IMR-90 (cell line): ENCODE measurements around the gene LONP2. TPM values are rescaled to one million over a fixed set of nuclear protein-coding genes. Genes with fewer than 3 reads are reported as not detected.

ENCODE experiments used
- ATAC-seq: fragments of 200-7000 bp; cut with Tn5 transposase; 2 replicates; pipeline ENCODE4 v1.9.1; 2020; ENCODE audit warnings: low read depth, mild to moderate bottlenecking, moderate library complexity
- BruUV-seq: library from RNA; stranded (reverse); fragments of 400-500 nt; replicated peaks from 2 replicates; lab custom pipeline; 2021; lab: Mats Ljungman, UMichigan
- CTCF ChIA-PET: fragments of 300-600 bp; formaldehyde crosslinking; extraction: SDS; loops from one replicate; lab custom pipeline; 2021; ENCODE audit warnings: antibody characterized with exemption; lab: Yijun Ruan, JAX
- POLR2A ChIA-PET: fragments of 300-600 bp; sonication (Branson Sonifier 250); formaldehyde crosslinking; loops from one replicate; lab custom pipeline; 2022; ENCODE audit warnings: antibody characterized with exemption; ENCODE audit not compliant: unreplicated experiment; lab: Charles Lee
- DNase-seq: peaks from one replicate; pipeline ENCODE4 v3.0.0; 2013
- H2AFZ ChIP-seq: replicated peaks from 2 replicates; pipeline ENCODE3; 2013; ENCODE audit warnings: low read length, mild to moderate bottlenecking; ENCODE audit not compliant: poor library complexity
- H2AK5ac ChIP-seq: 2 replicates; pipeline ENCODE4 v1.6.1; 2013; ENCODE audit warnings: low read depth, low read length, inconsistent platforms
- H2AK9ac ChIP-seq: replicated peaks from 2 replicates; pipeline ENCODE3; 2013; ENCODE audit warnings: mild to moderate bottlenecking, low read depth, low read length, moderate library complexity; ENCODE audit not compliant: poor library complexity
- H2BK120ac ChIP-seq: 2 replicates; pipeline ENCODE4 v1.6.1; 2013; ENCODE audit warnings: low read depth, low read length, inconsistent platforms
- H2BK15ac ChIP-seq: 3 replicates; pipeline ENCODE4 v1.6.1; 2013; ENCODE audit warnings: low read depth, low read length, inconsistent platforms
- H2BK20ac ChIP-seq: 2 replicates; pipeline ENCODE4 v1.6.1; 2013; ENCODE audit warnings: low read depth, mild to moderate bottlenecking, inconsistent platforms, low read length, moderate library complexity
- H2BK5ac ChIP-seq: 2 replicates; pipeline ENCODE4 v1.6.1; 2013; ENCODE audit warnings: mild to moderate bottlenecking, low read depth, low read length, inconsistent platforms; ENCODE audit not compliant: poor library complexity, severe bottlenecking
- H3K14ac ChIP-seq: replicated peaks from 2 replicates; pipeline ENCODE4 v1.6.1; 2013; ENCODE audit warnings: low read depth, low read length, inconsistent platforms
- H3K18ac ChIP-seq: 2 replicates; pipeline ENCODE4 v1.6.1; 2013; ENCODE audit warnings: low read depth, low read length, control low read depth
- H3K23ac ChIP-seq: 2 replicates; pipeline ENCODE4 v1.6.1; 2013; ENCODE audit warnings: low read depth, low read length, inconsistent platforms
- H3K27ac ChIP-seq: 2 replicates; pipeline ENCODE4 v1.5.1; 2013; ENCODE audit warnings: mild to moderate bottlenecking, control low read depth, low read length; ENCODE audit not compliant: insufficient read depth
- H3K27me3 ChIP-seq: 2 replicates; pipeline ENCODE4 v1.6.1; 2013; ENCODE audit warnings: low read length; ENCODE audit not compliant: control insufficient read depth, insufficient read depth
- H3K36me3 ChIP-seq: 2 replicates; pipeline ENCODE4 v1.6.1; 2013; ENCODE audit warnings: low read length, mixed read lengths; ENCODE audit not compliant: control insufficient read depth, insufficient read depth
- H3K4ac ChIP-seq: 2 replicates; pipeline ENCODE4 v1.6.1; 2013; ENCODE audit warnings: low read depth, low read length, inconsistent platforms
- H3K4me1 ChIP-seq: 2 replicates; pipeline ENCODE4 v1.6.1; 2013; ENCODE audit warnings: low read length, mixed read lengths; ENCODE audit not compliant: control insufficient read depth, insufficient read depth
- H3K4me2 ChIP-seq: 2 replicates; pipeline ENCODE4 v1.6.1; 2013; ENCODE audit warnings: low read depth, mild to moderate bottlenecking, control low read depth, low read length, moderate library complexity
- H3K4me3 ChIP-seq: 2 replicates; pipeline ENCODE4 v1.5.1; 2013; ENCODE audit warnings: low read depth, mild to moderate bottlenecking, control low read depth, low read length, moderate library complexity; ENCODE audit not compliant: insufficient read depth
- H3K56ac ChIP-seq: 2 replicates; pipeline ENCODE4 v1.6.1; 2013; ENCODE audit warnings: low read length, inconsistent platforms; ENCODE audit not compliant: insufficient read depth; ENCODE audit errors: extremely low read depth
- H3K79me1 ChIP-seq, 2 experiments: 2 replicates each; pipeline ENCODE4 v1.6.1; 2013; ENCODE audit warnings: low read length in 2 of 2, inconsistent platforms in 1 of 2, low read depth in 1 of 2
- H3K9ac ChIP-seq: 2 replicates; pipeline ENCODE4 v1.6.1; 2013; ENCODE audit warnings: low read depth, low read length, control low read depth
- H3K9me1 ChIP-seq: 2 replicates; pipeline ENCODE4 v1.6.1; 2013; ENCODE audit warnings: low read length, inconsistent platforms; ENCODE audit not compliant: insufficient read depth
- H3K9me3 ChIP-seq: 2 replicates; pipeline ENCODE4 v1.6.1; 2013; ENCODE audit warnings: low read length; ENCODE audit not compliant: control insufficient read depth, insufficient read depth
- H4K20me1 ChIP-seq: 2 replicates; pipeline ENCODE4 v1.6.1; 2013; ENCODE audit warnings: low read length, inconsistent platforms; ENCODE audit not compliant: insufficient read depth
- H4K5ac ChIP-seq: 2 replicates; pipeline ENCODE4 v1.6.1; 2013; ENCODE audit warnings: mild to moderate bottlenecking, low read depth, low read length, control low read depth
- H4K8ac ChIP-seq, 2 experiments: 2 replicates each; pipeline ENCODE4 v1.6.1; 2013; ENCODE audit warnings: low read depth in 2 of 2, low read length in 2 of 2, control low read depth in 1 of 2, inconsistent platforms in 1 of 2
- H4K91ac ChIP-seq: 2 replicates; pipeline ENCODE4 v1.6.1; 2013; ENCODE audit warnings: low read depth, low read length, inconsistent platforms; ENCODE audit not compliant: insufficient read depth
- CEBPB ChIP-seq: IDR thresholded peaks from 2 replicates; pipeline ENCODE4 v1.6.1; 2012; ENCODE audit warnings: low read depth, low read length, improper control_type of control experiment
- CHD1 ChIP-seq: IDR thresholded peaks from 2 replicates; pipeline ENCODE4 v1.6.1; 2012; ENCODE audit warnings: low read depth, low read length, improper control_type of control experiment
- MAFK ChIP-seq: IDR thresholded peaks from 2 replicates; pipeline ENCODE4 v1.6.1; 2012; ENCODE audit warnings: low read depth, low read length, improper control_type of control experiment
- MAZ ChIP-seq: IDR thresholded peaks from 2 replicates; pipeline ENCODE4 v1.6.1; 2012; ENCODE audit warnings: low read depth, mild to moderate bottlenecking, low read length, improper control_type of control experiment, moderate library complexity, borderline replicate concordance
- MXI1 ChIP-seq: IDR thresholded peaks from 2 replicates; pipeline ENCODE4 v1.6.1; 2012; ENCODE audit warnings: low read depth, mild to moderate bottlenecking, low read length, moderate library complexity, borderline replicate concordance
- NFE2L2 ChIP-seq: fragments of 150-350 bp; IDR thresholded peaks from 2 replicates; pipeline ENCODE4 v1.6.1; 2016; ENCODE audit warnings: low read depth, mild to moderate bottlenecking, low read length
- POLR2A ChIP-seq: IDR thresholded peaks from 2 replicates; pipeline ENCODE4 v1.6.1; 2012; ENCODE audit warnings: mild to moderate bottlenecking, low read depth, low read length
- RAD21 ChIP-seq: IDR thresholded peaks from 2 replicates; pipeline ENCODE4 v1.6.1; 2012; ENCODE audit warnings: low read length, improper control_type of control experiment
- RCOR1 ChIP-seq: IDR thresholded peaks from 2 replicates; pipeline ENCODE4 v1.6.1; 2012; ENCODE audit warnings: mild to moderate bottlenecking, low read length, improper control_type of control experiment; ENCODE audit not compliant: insufficient replicate concordance
- WGBS, 2 experiments: methylation state at CpG; one replicate each; pipeline versions ENCODE4 v1.1.5 to v1.1.7; 2013; ENCODE audit warnings: missing lambda C conversion rate in 2 of 2; ENCODE audit not compliant: insufficient read length in 1 of 2; ENCODE audit errors: extremely low coverage in 2 of 2; 5-methylcytosine and 5-hydroxymethylcytosine counted together
- dilution Hi-C: fragments of 300-500 bp; cut with HindIII; formaldehyde crosslinking; loops from one replicate; pipeline ENCODE4 v1.14.3; 2018; ENCODE audit warnings: low sequenced_read_pairs; ENCODE audit not compliant: unreplicated experiment
- in situ Hi-C: fragments of 300-500 bp; cut with MboI; formaldehyde crosslinking; loops from 3 replicates; pipeline ENCODE4 v1.14.3; 2019; ENCODE audit warnings: low sequenced_read_pairs, inconsistent platforms, mixed read lengths
- intact Hi-C: fragments of 100-400 bp; cut with micrococcal nuclease; formaldehyde crosslinking; loops from 2 replicates; pipeline ENCODE4 v1.10.0; 2022
- polyA plus RNA-seq, 3 experiments: library from polyadenylated mRNA; depleted of rRNA; stranded (reverse); fragments of >200 nt; gene quantifications; 2 replicates each; pipeline ENCODE4 v1.2.3, GENCODE V29; 2012; ENCODE audit warnings: low replicate concordance in 1 of 3
- total RNA-seq: library from RNA; depleted of rRNA; stranded (reverse); fragments of >200 nt; gene quantifications from 2 replicates; pipeline ENCODE4 v1.2.3, GENCODE V29; 2012
- TF ChIP-seq, protein P1 (sequence below): conservative IDR thresholded peaks from 2 replicates; pipeline ENCODE4 v1.5.1; 2012; ENCODE audit warnings: mild to moderate bottlenecking, low read depth, low read length, improper control_type of control experiment
- TF ChIP-seq, protein P2 (sequence below): fragments of 150-350 bp; IDR thresholded peaks from 2 replicates; pipeline ENCODE4 v1.6.1; 2017; ENCODE audit warnings: mild to moderate bottlenecking, antibody characterized with exemption, low read length, low read depth

The LONP2 gene
- total and polyA plus RNA-seq, 2 of the 4 experiments (the other 2 are of a cell fraction), result 31.5 to 90.9 TPM

GRCh38 chr16:48220891-48221290 lies 23.2 kb upstream of the LONP2 start:
- WGBS, 2 experiments, result 58% methylated on average over 3 of the region's 3 CpGs; no CpG with 5 or more reads in 1 of the 2 experiments
- H3K9me3 ChIP-seq, result no peaks in the 10 kb centered on the region
- no peak overlapping the region for H3K4me3 ChIP-seq
- BruUV-seq, result no TSS peak
- no peak overlapping the region for H4K91ac ChIP-seq
- no peak overlapping the region for H3K14ac ChIP-seq
- H2BK15ac ChIP-seq, result no peak overlapping the region
- ChIA-PET POLR2A (no interaction called here), CTCF (interaction anchor here (1.1 kb wide), 1 partner anchor 11 kb away, joined by 3 read pairs; no protein-coding TSS in a partner anchor)
- H3K27ac ChIP-seq, result no peak overlapping the region
- no peak overlapping the region for H3K18ac ChIP-seq
- no peak overlapping the region for H2BK5ac ChIP-seq
- H3K79me1 ChIP-seq, result no peaks in the 10 kb centered on the region
- H3K23ac ChIP-seq, result no peak overlapping the region
- ATAC-seq, result no peak
- no peak overlapping the region for H4K5ac ChIP-seq
- no peak overlapping the region for H2AK9ac ChIP-seq
- TF ChIP-seq RAD21, result no peak
- no peak for TF ChIP-seq CHD1
- TF ChIP-seq RCOR1, result no peak
- TF ChIP-seq, protein P1, sequence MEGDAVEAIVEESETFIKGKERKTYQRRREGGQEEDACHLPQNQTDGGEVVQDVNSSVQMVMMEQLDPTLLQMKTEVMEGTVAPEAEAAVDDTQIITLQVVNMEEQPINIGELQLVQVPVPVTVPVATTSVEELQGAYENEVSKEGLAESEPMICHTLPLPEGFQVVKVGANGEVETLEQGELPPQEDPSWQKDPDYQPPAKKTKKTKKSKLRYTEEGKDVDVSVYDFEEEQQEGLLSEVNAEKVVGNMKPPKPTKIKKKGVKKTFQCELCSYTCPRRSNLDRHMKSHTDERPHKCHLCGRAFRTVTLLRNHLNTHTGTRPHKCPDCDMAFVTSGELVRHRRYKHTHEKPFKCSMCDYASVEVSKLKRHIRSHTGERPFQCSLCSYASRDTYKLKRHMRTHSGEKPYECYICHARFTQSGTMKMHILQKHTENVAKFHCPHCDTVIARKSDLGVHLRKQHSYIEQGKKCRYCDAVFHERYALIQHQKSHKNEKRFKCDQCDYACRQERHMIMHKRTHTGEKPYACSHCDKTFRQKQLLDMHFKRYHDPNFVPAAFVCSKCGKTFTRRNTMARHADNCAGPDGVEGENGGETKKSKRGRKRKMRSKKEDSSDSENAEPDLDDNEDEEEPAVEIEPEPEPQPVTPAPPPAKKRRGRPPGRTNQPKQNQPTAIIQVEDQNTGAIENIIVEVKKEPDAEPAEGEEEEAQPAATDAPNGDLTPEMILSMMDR, result no peak
- TF ChIP-seq CEBPB, result no peak
- TF ChIP-seq, protein P2, sequence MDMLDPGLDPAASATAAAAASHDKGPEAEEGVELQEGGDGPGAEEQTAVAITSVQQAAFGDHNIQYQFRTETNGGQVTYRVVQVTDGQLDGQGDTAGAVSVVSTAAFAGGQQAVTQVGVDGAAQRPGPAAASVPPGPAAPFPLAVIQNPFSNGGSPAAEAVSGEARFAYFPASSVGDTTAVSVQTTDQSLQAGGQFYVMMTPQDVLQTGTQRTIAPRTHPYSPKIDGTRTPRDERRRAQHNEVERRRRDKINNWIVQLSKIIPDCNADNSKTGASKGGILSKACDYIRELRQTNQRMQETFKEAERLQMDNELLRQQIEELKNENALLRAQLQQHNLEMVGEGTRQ, result no peak
- TF ChIP-seq MAFK, result no peak
- no peak for TF ChIP-seq NFE2L2
- no peak for TF ChIP-seq MAZ
- TF ChIP-seq MXI1, result no peak
- no peak for TF ChIP-seq POLR2A
- H3K36me3 ChIP-seq, result no peaks in the 10 kb centered on the region
- H3K27me3 ChIP-seq, result peaks cover 16% of the 10 kb centered on the region
- no peak overlapping the region for H3K56ac ChIP-seq
- in situ Hi-C loops, result no loop called here
- no peak overlapping the region for H3K4me2 ChIP-seq
- no peak overlapping the region for H2BK120ac ChIP-seq
- H4K20me1 ChIP-seq, result no peaks in the 10 kb centered on the region
- no peak for DNase-seq
- H3K9ac ChIP-seq, result no peak overlapping the region
- intact Hi-C loops, result no loop called here
- H4K8ac ChIP-seq, result no peak overlapping the region
- no peaks in the 10 kb centered on the region for H3K4me1 ChIP-seq
- H3K4ac ChIP-seq, result no peak overlapping the region
- no peaks in the 10 kb centered on the region for H3K9me1 ChIP-seq
- H2BK20ac ChIP-seq, result no peak overlapping the region
- H2AK5ac ChIP-seq, result no peak overlapping the region
- dilution Hi-C loops, result no loop called here
- no peak overlapping the region for H2AFZ ChIP-seq
